K562 (cell line): Measurements from ENCODE around the gene ADAP2. TPM values are rescaled to one million over a fixed set of nuclear protein-coding genes. Genes with fewer than 3 reads are reported as not detected.
A peak's percentile ranks its signal among the peaks of the same experiment; 100 is the strongest.

Experiments used
- ATAC-seq: fragments of 200-7000 bp; cut with Tn5 transposase; 3 replicates; pipeline ENCODE4 v1.9.1; 2020; ENCODE audit warnings: moderate library complexity
- BruUV-seq: library from RNA; stranded (reverse); fragments of 400-500 nt; replicated peaks from 2 replicates; lab custom pipeline; 2021; lab: Mats Ljungman, UMichigan
- CTCF ChIA-PET: fragments of 300-600 bp; formaldehyde crosslinking; extraction: SDS; loops from one replicate; lab custom pipeline; 2021; ENCODE audit warnings: low intra/inter-chr PET ratio; lab: Yijun Ruan, JAX
- POLR2A ChIA-PET: fragments of 300-600, 350-650 bp; sonication (Branson Sonifier 250); formaldehyde crosslinking; extraction: SDS; loops from one replicate; lab custom pipeline; 2021; ENCODE audit warnings: antibody characterized with exemption, inconsistent platforms; lab: Yijun Ruan, JAX
- DNase-seq, 4 experiments: peaks; one replicate each; pipeline versions ENCODE4 v3.0.0 to v3.0.0-alpha.2; 2011 to 2018; ENCODE audit warnings: low spot score in 3 of 4, mixed read lengths in 3 of 4; ENCODE audit errors: extremely low read depth in 1 of 4
- FAIRE-seq: peaks from 2 replicates; lab custom pipeline; 2011; peaks lifted over from hg19 to GRCh38; lab: Jason Lieb, UNC
- H2AFZ ChIP-seq: 2 replicates; pipeline ENCODE4 v1.6.0; 2011; ENCODE audit warnings: low read depth, low read length, control low read depth, inconsistent platforms
- H3K27ac ChIP-seq: fragments of 200-600 bp; 3 replicates; pipeline ENCODE4 v1.8.0; 2011; ENCODE audit warnings: low read depth, mild to moderate bottlenecking, control low read depth, inconsistent platforms, low read length, moderate library complexity, mixed read lengths; ENCODE audit errors: extremely low read depth
- H3K27me3 ChIP-seq, 2 experiments: fragments of 300-600 bp in 1 of 2; 2 replicates in 1 of 2; 3 replicates in 1 of 2; pipeline versions ENCODE4 v1.6.0 to v1.8.0; 2011; ENCODE audit warnings: inconsistent platforms in 2 of 2, low read length in 2 of 2, mild to moderate bottlenecking in 1 of 2, mixed read lengths in 1 of 2, moderate library complexity in 1 of 2; ENCODE audit not compliant: control insufficient read depth in 2 of 2, insufficient read depth in 2 of 2
- H3K36me3 ChIP-seq: fragments of 300-600 bp; 3 replicates; pipeline ENCODE4 v1.8.0; 2011; ENCODE audit warnings: mild to moderate bottlenecking, low read length, inconsistent platforms; ENCODE audit not compliant: control insufficient read depth, insufficient read depth
- H3K4me1 ChIP-seq, 2 experiments: fragments of 200-600 bp in 1 of 2; replicated peaks in 1 of 2; 2 replicates in 1 of 2; 3 replicates in 1 of 2; pipeline versions ENCODE4 v1.5.1 to v1.8.0; 2011; ENCODE audit warnings: inconsistent platforms in 2 of 2, low read length in 2 of 2, mild to moderate bottlenecking in 1 of 2, mixed read lengths in 1 of 2, moderate library complexity in 1 of 2; ENCODE audit not compliant: control insufficient read depth in 2 of 2, insufficient read depth in 2 of 2
- H3K4me2 ChIP-seq: 2 replicates; pipeline ENCODE4 v1.6.1; 2011; ENCODE audit warnings: low read length, control low read depth, inconsistent platforms, mixed read lengths; ENCODE audit not compliant: insufficient read depth
- H3K4me3 ChIP-seq: fragments of 200-600 bp; sonication (generic), shearing (Covaris generic); 2 replicates; pipeline ENCODE4 v1.5.1; 2016; ENCODE audit warnings: control low read depth, inconsistent platforms
- H3K79me2 ChIP-seq: fragments of 200-600 bp; 3 replicates; pipeline ENCODE4 v1.8.0; 2011; ENCODE audit warnings: low read length, inconsistent platforms; ENCODE audit not compliant: control insufficient read depth, insufficient read depth
- H3K9ac ChIP-seq, 2 experiments: 2 replicates each; pipeline versions ENCODE4 v1.6.0 to v1.6.1; 2011; ENCODE audit warnings: low read depth in 2 of 2, low read length in 2 of 2, control low read depth in 1 of 2, inconsistent platforms in 1 of 2, mild to moderate bottlenecking in 1 of 2, mixed read lengths in 1 of 2; ENCODE audit not compliant: insufficient read depth in 1 of 2
- H3K9me1 ChIP-seq: one replicate; pipeline ENCODE4 v1.6.0; 2011; ENCODE audit warnings: inconsistent platforms, mild to moderate bottlenecking, low read length, moderate library complexity; ENCODE audit not compliant: control insufficient read depth, insufficient read depth
- H3K9me3 ChIP-seq: replicated peaks from 2 replicates; pipeline ENCODE4 v1.5.1; 2011; ENCODE audit warnings: low read depth, low read length, inconsistent platforms; ENCODE audit not compliant: control insufficient read depth, insufficient read depth
- H4K20me1 ChIP-seq: replicated peaks from 2 replicates; pipeline ENCODE4 v1.6.1; 2011; ENCODE audit warnings: low read length, inconsistent platforms, mixed read lengths; ENCODE audit not compliant: control insufficient read depth, insufficient read depth
- BRCA1 ChIP-seq, 2 experiments: fragments of 450-650 bp in 1 of 2; sonication (generic) in 1 of 2; formaldehyde crosslinking in 1 of 2; IDR thresholded peaks; 2 replicates each; pipeline versions ENCODE4 v1.5.0 to v1.6.1; 2017 to 2020; ENCODE audit warnings: mild to moderate bottlenecking in 1 of 2, missing genetic modification reagents in 1 of 2
- ETS2 ChIP-seq: IDR thresholded peaks from 2 replicates; pipeline ENCODE4 v1.6.1; 2016; ENCODE audit warnings: borderline replicate concordance, missing genetic modification characterization, mild to moderate bottlenecking, moderate library complexity, missing compliant biosample characterization; ENCODE audit not compliant: poor library complexity, severe bottlenecking
- FOXO4 ChIP-seq: fragments of 450-650 bp; formaldehyde crosslinking; IDR thresholded peaks from 2 replicates; pipeline ENCODE4 v1.4.0; 2020; ENCODE audit warnings: mild to moderate bottlenecking, moderate library complexity
- GTF2E2 ChIP-seq: fragments of 200-800 bp; sonication (Bioruptor generic); IDR thresholded peaks from 2 replicates; pipeline ENCODE4 v1.6.1; 2016; ENCODE audit warnings: missing genetic modification characterization, missing compliant biosample characterization
- ID3 ChIP-seq, 2 experiments: fragments of 250-450 bp in 1 of 2; fragments of 450-650 bp in 1 of 2; sonication (Bioruptor Pico) in 1 of 2; IDR thresholded peaks; 2 replicates each; pipeline versions ENCODE4 v1.6.1 to v1.8.0; 2016 to 2021; ENCODE audit warnings: mild to moderate bottlenecking in 2 of 2, moderate library complexity in 2 of 2, missing compliant biosample characterization in 1 of 2, missing genetic modification characterization in 1 of 2
- MYNN ChIP-seq, 2 experiments: sonication (generic); formaldehyde crosslinking in 1 of 2; IDR thresholded peaks; 2 replicates each; pipeline versions ENCODE4 v1.5.0 to v1.6.1; 2016 to 2020; ENCODE audit warnings: antibody characterized with exemption in 1 of 2, missing genetic modification reagents in 1 of 2
- PCBP2 ChIP-seq: fragments of 200-400 bp; formaldehyde crosslinking; IDR thresholded peaks from 2 replicates; pipeline ENCODE4 v1.6.1; 2018; ENCODE audit warnings: low read length, low read depth, mild to moderate bottlenecking, moderate library complexity; ENCODE audit not compliant: poor library complexity, severe bottlenecking
- ZNF174 ChIP-seq: fragments of 250-450 bp; sonication (Bioruptor Pico); IDR thresholded peaks from 2 replicates; pipeline ENCODE4 v1.4.0; 2020; ENCODE audit warnings: mild to moderate bottlenecking
- ZNF311 ChIP-seq: fragments of 250-450 bp; sonication (Bioruptor Pico); IDR thresholded peaks from 2 replicates; pipeline ENCODE4 v1.4.0; 2020; ENCODE audit warnings: mild to moderate bottlenecking, moderate library complexity
- ZNF830 ChIP-seq: fragments of 250-450 bp; sonication (Bioruptor Pico); IDR thresholded peaks from 2 replicates; pipeline ENCODE4 v1.5.0; 2021; ENCODE audit warnings: mild to moderate bottlenecking
- WGBS: fragments of 100-300 bp; shearing (Covaris generic); methylation state at CpG from one replicate; pipeline ENCODE4 v1.1.6; 2016; ENCODE audit warnings: low coverage, mixed read lengths; ENCODE audit not compliant: insufficient coverage; ENCODE audit errors: missing lambda C conversion rate; 5-methylcytosine and 5-hydroxymethylcytosine counted together
- in situ Hi-C: fragments of 300-500 bp; cut with MboI; formaldehyde crosslinking; loops from 4 replicates; pipeline ENCODE4 v1.15.0; 2018; ENCODE audit warnings: inconsistent platforms, mixed read lengths
- intact Hi-C: fragments of 100-400 bp; cut with micrococcal nuclease; formaldehyde crosslinking; loops from 2 replicates; pipeline ENCODE4 v1.14.2; 2022
- polyA plus RNA-seq, 8 experiments: library from polyadenylated mRNA; depleted of rRNA in 4 of 8; stranded (reverse) in 5 of 8; unstranded in 3 of 8; fragments of >200 nt; fragmentation: Nextera tagmentation in 2 of 8; fragmentation: Illumina TruSeq in 1 of 8; extraction: Ambion mirVana in 2 of 8; extraction: Trizol in 1 of 8; gene quantifications; 2 replicates each; pipeline versions ENCODE4 v1.2.1 to v1.2.3, GENCODE V29; 2011 to 2014; ENCODE audit warnings: inconsistent platforms in 1 of 8, missing spikeins in 1 of 8
- total RNA-seq, 7 experiments: library from RNA; depleted of rRNA in 6 of 7; stranded (reverse); fragments of >200 nt in 6 of 7; fragmentation: Illumina TruSeq in 2 of 7; extraction: Trizol in 2 of 7; gene quantifications; 2 replicates each; pipeline versions ENCODE4 v1.2.1 to v1.2.3, GENCODE V29; 2011 to 2021; ENCODE audit warnings: low replicate concordance in 1 of 7
- TF ChIP-seq, protein P1 (sequence below): fragments of 250-450 bp; sonication (Bioruptor Pico); IDR thresholded peaks from 2 replicates; pipeline ENCODE4 v1.9.0; 2021; ENCODE audit warnings: mild to moderate bottlenecking
- TF ChIP-seq, protein P2 (sequence below): fragments of 450-650 bp; IDR thresholded peaks from 2 replicates; pipeline ENCODE4 v1.7.1; 2018; ENCODE audit warnings: mild to moderate bottlenecking, low read depth; ENCODE audit not compliant: partially characterized antibody

ADAP2 gene
- total and polyA plus RNA-seq, 9 of the 15 experiments (the other 6 are each of a cell fraction or from before 2014, with no cell fraction given) = 0.06 to 0.73 (median 0.23) TPM; not detected in 5

DNA sequence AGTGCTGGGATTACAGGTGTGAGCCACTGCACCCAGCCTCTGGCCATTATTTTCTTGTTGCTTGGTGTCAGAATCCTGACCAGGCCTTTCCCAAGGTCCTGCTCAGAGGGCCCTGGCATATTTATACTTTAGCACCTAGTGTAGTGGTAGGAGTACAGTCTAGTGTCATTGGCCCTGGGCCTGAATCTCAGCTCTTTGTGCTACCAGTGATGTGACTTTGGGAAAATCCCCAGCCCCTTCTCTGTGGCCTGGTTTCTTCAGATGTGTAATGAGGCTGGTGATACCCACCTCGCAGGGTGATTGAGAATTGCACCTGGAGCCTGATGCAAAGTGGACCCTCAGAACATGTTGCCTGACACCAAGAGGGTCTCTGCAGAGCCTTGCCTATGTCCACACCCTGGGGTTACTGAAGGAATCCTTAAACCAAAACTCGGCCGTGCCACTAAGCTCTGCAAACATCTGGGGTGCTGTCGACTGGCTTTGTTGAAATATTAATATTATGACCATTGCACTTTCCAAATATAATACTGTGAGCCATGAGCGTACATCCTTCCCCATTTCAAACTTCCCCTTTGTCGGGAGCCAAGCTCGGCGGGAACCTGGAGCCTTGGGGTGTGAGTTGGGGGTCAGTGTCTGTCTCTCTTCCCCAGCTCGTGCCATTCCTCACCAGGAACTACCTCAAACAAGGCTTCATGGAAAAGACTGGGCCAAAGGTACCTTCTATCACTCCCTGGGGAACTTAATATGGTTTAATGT, 31.1 kb downstream of the ADAP2 start (continued):
- TF ChIP-seq FOXO4 (CRISPR knock-in tag) = no peak

GRCh38 chr17:30954046-30954830, 32.5 kb downstream of the ADAP2 start:
- POLR2A ChIA-PET = interaction anchor here (0.6 to 0.7 kb wide), 2 partner anchors 1777 to 1928 kb away, joined by 3 read pairs; no protein-coding TSS in a partner anchor
- peaks cover 2 to 21% of the 10 kb centered on the region in 2 experiments; a peak in 4 of 5 replicates for H3K27me3 ChIP-seq
- no peaks in the 10 kb centered on the region for H3K9me3 ChIP-seq
- H3K4me1 ChIP-seq = no peaks in the 10 kb centered on the region
- H3K27ac ChIP-seq = no peak overlapping the region
- H3K4me2 ChIP-seq = no peak overlapping the region
- ATAC-seq (peak; percentile 58), FAIRE-seq (peak; percentile 26), DNase-seq (peak in 1 of 4 experiments; percentile 17)
- H4K20me1 ChIP-seq = no peaks in the 10 kb centered on the region; the same call in 1 of the 2 replicates
- no peaks in the 10 kb centered on the region for H3K9me1 ChIP-seq
- BruUV-seq = no TSS peak
- WGBS = 28% methylated on average over 6 of the region's 6 CpGs
- H3K79me2 ChIP-seq = no peaks in the 10 kb centered on the region
- CTCF ChIA-PET = no interaction called here
- H3K4me3 ChIP-seq = no peak overlapping the region
- intact Hi-C loops (no loop called here), in situ Hi-C loops (no loop called here)
- TF ChIP-seq GTF2E2 = no peak
- TF ChIP-seq ETS2 = no peak
- no peak for TF ChIP-seq BRCA1 (IDR thresholded peaks at IDR 0.05)
- TF ChIP-seq BRCA1 (CRISPR knock-in tag; IDR thresholded peaks at IDR 0.05) = no peak
- no peak for TF ChIP-seq ZNF311
- TF ChIP-seq ZNF174 (CRISPR knock-in tag) = no peak
- no peak for TF ChIP-seq ID3 (CRISPR knock-in tag; IDR thresholded peaks at IDR 0.05)
- no peak for TF ChIP-seq ID3 (tag; IDR thresholded peaks at IDR 0.05)
- TF ChIP-seq, protein P1, sequence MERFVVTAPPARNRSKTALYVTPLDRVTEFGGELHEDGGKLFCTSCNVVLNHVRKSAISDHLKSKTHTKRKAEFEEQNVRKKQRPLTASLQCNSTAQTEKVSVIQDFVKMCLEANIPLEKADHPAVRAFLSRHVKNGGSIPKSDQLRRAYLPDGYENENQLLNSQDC (CRISPR knock-in tag) = no peak
- TF ChIP-seq, protein P2, sequence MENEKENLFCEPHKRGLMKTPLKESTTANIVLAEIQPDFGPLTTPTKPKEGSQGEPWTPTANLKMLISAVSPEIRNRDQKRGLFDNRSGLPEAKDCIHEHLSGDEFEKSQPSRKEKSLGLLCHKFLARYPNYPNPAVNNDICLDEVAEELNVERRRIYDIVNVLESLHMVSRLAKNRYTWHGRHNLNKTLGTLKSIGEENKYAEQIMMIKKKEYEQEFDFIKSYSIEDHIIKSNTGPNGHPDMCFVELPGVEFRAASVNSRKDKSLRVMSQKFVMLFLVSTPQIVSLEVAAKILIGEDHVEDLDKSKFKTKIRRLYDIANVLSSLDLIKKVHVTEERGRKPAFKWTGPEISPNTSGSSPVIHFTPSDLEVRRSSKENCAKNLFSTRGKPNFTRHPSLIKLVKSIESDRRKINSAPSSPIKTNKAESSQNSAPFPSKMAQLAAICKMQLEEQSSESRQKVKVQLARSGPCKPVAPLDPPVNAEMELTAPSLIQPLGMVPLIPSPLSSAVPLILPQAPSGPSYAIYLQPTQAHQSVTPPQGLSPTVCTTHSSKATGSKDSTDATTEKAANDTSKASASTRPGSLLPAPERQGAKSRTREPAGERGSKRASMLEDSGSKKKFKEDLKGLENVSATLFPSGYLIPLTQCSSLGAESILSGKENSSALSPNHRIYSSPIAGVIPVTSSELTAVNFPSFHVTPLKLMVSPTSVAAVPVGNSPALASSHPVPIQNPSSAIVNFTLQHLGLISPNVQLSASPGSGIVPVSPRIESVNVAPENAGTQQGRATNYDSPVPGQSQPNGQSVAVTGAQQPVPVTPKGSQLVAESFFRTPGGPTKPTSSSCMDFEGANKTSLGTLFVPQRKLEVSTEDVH = no peak
- TF ChIP-seq PCBP2 = no peak
- TF ChIP-seq ZNF830 (CRISPR knock-in tag) = no peak
- no peak for TF ChIP-seq MYNN (IDR thresholded peaks at IDR 0.05)
- TF ChIP-seq MYNN (CRISPR knock-in tag; IDR thresholded peaks at IDR 0.05) = no peak
- no peak overlapping the region for H2AFZ ChIP-seq
- no peak overlapping the region for H3K9ac ChIP-seq
- no peaks in the 10 kb centered on the region for H3K36me3 ChIP-seq
